Ecto neural progenitor cell (in vitro differentiated cells): Measurements from ENCODE around the gene NFKB1.
"Not testable (repeated sequence)": the region's sequence is repeated elsewhere in the genome, so short reads cannot be mapped to it uniquely, and the experiment has no call there.

Source experiments
- DNase-seq: peaks from one replicate; pipeline ENCODE4 v3.0.0-alpha.2; 2018; ENCODE audit warnings: low spot score

The NFKB1 gene

GRCh38 chr4:102567427-102567826 is 66.3 kb downstream of the NFKB1 start:
- DNase-seq = no peak

- DNase-seq = no peak
Measured at GRCh38 chr4:102569200-102569599, 68.0 kb downstream of the NFKB1 start.

GRCh38 chr4:102570211-102570610 is 69.1 kb downstream of the NFKB1 start:
- not testable (repeated sequence) for DNase-seq

- DNase-seq = no peak
Measured at GRCh38 chr4:102572452-102572851, 71.3 kb downstream of the NFKB1 start.

- DNase-seq = no peak
Measured at GRCh38 chr4:102574317-102574716, 73.2 kb downstream of the NFKB1 start.

- DNase-seq = no peak
Measured at GRCh38 chr4:102575369-102576129, 74.4 kb downstream of the NFKB1 start.

GRCh38 chr4:102578270-102578669 is 77.1 kb downstream of the NFKB1 start:
- no peak for DNase-seq

- peak; percentile 74 for DNase-seq
Measured at GRCh38 chr4:102578819-102579218, 77.7 kb downstream of the NFKB1 start.

- no peak for DNase-seq
Measured at GRCh38 chr4:102579794-102580462, 78.8 kb downstream of the NFKB1 start.

- no peak for DNase-seq
Measured at GRCh38 chr4:102580463-102580842, 79.3 kb downstream of the NFKB1 start.

- DNase-seq = no peak
Measured at GRCh38 chr4:102584091-102584490, 82.9 kb downstream of the NFKB1 start.

- DNase-seq = no peak
Measured at GRCh38 chr4:102585329-102585728, 84.2 kb downstream of the NFKB1 start.

GRCh38 chr4:102586002-102586643 is 85.0 kb downstream of the NFKB1 start:
- DNase-seq = no peak

- no peak for DNase-seq
Measured at GRCh38 chr4:102586644-102587021, 85.5 kb downstream of the NFKB1 start.

- DNase-seq = no peak
Measured at GRCh38 chr4:102589743-102590142, 88.6 kb downstream of the NFKB1 start.

GRCh38 chr4:102592256-102592655 is 91.1 kb downstream of the NFKB1 start:
- no peak for DNase-seq

- DNase-seq = no peak
Measured at GRCh38 chr4:102593147-102593546, 92.0 kb downstream of the NFKB1 start.

GRCh38 chr4:102594000-102594399 is 92.8 kb downstream of the NFKB1 start:
- no peak for DNase-seq

GRCh38 chr4:102596532-102596931 is 95.4 kb downstream of the NFKB1 start:
- DNase-seq = no peak

GRCh38 chr4:102598086-102598761 is 97.1 kb downstream of the NFKB1 start:
- DNase-seq = no peak

- no peak for DNase-seq
Measured at GRCh38 chr4:102598762-102599374, 97.7 kb downstream of the NFKB1 start.

GRCh38 chr4:102599455-102599854 is 98.3 kb downstream of the NFKB1 start:
- no peak for DNase-seq
